Measurements from ENCODE around the gene UBE4B. TPM values are rescaled to one million over a fixed set of nuclear protein-coding genes. Genes with fewer than 3 reads are reported as not detected.

UBE4B gene
- total RNA-seq, 1 donor = 73.1 TPM

- Histone ChIP-seq H2AFZ (ENCODE audit: low read length) (no peak overlapping the region), H4K20me1 (ENCODE audit: insufficient read depth, low read length) (peaks cover 16% of the 10 kb centered on the region), H3K27ac (ENCODE audit: low read depth, low read length) (peak overlapping the region; percentile 82), H3K4me1 (ENCODE audit: insufficient read depth, low read length) (peaks cover 24% of the 10 kb centered on the region), H3K27me3 (ENCODE audit: insufficient read depth, low read length) (no peaks in the 10 kb centered on the region), H3K79me2 (ENCODE audit: insufficient read depth, low read length) (peaks cover 39% of the 10 kb centered on the region), H3K4me2 (ENCODE audit: insufficient read depth, low read length) (peak overlapping the region; percentile 57), H3K4me3 (ENCODE audit: insufficient read depth, low read length) (no peak overlapping the region), H3K9me3 (ENCODE audit: low read depth, low read length) (no peaks in the 10 kb centered on the region), H3K36me3 (ENCODE audit: insufficient read depth, low read length) (no peaks in the 10 kb centered on the region)
- TF ChIP-seq CTCF (IDR thresholded peaks at IDR 0.05; ENCODE audit: extremely low read depth, low read depth, low read length) = no peak
- peak; percentile 93 for DNase-seq (ENCODE audit: insufficient read length, low spot score, missing footprints)
Observed at GRCh38 chr1:10074059-10074851, 41.5 kb downstream of the UBE4B start.

- Histone ChIP-seq H3K27me3 (ENCODE audit: insufficient read depth, low read length) (no peaks in the 10 kb centered on the region), H2AFZ (ENCODE audit: low read length) (no peak overlapping the region), H3K4me1 (ENCODE audit: insufficient read depth, low read length) (peaks cover 22% of the 10 kb centered on the region), H3K4me3 (ENCODE audit: insufficient read depth, low read length) (no peak overlapping the region), H3K9me3 (ENCODE audit: low read depth, low read length) (no peaks in the 10 kb centered on the region), H3K4me2 (ENCODE audit: insufficient read depth, low read length) (peak overlapping the region; percentile 57), H3K36me3 (ENCODE audit: insufficient read depth, low read length) (no peaks in the 10 kb centered on the region), H4K20me1 (ENCODE audit: insufficient read depth, low read length) (peaks cover 16% of the 10 kb centered on the region), H3K27ac (ENCODE audit: low read depth, low read length) (peak overlapping the region; percentile 82), H3K79me2 (ENCODE audit: insufficient read depth, low read length) (peaks cover 32% of the 10 kb centered on the region)
- no peak for DNase-seq (ENCODE audit: insufficient read length, low spot score, missing footprints)
- TF ChIP-seq CTCF (IDR thresholded peaks at IDR 0.05; ENCODE audit: extremely low read depth, low read depth, low read length) = no peak
Observed at GRCh38 chr1:10074852-10075730, 42.3 kb downstream of the UBE4B start.

- peaks cover 22% of the 10 kb centered on the region for H3K4me1 ChIP-seq (ENCODE audit: insufficient read depth, low read length)
- no peak overlapping the region for H2AFZ ChIP-seq (ENCODE audit: low read length)
- DNase-seq (ENCODE audit: insufficient read length, low spot score, missing footprints) = no peak
- peaks cover 36% of the 10 kb centered on the region for H3K79me2 ChIP-seq (ENCODE audit: insufficient read depth, low read length)
- no peak overlapping the region for H3K4me3 ChIP-seq (ENCODE audit: insufficient read depth, low read length)
- H3K27ac ChIP-seq (ENCODE audit: low read depth, low read length) = no peak overlapping the region
- TF ChIP-seq CTCF (IDR thresholded peaks at IDR 0.05; ENCODE audit: extremely low read depth, low read depth, low read length) = no peak
- no peak overlapping the region for H3K4me2 ChIP-seq (ENCODE audit: insufficient read depth, low read length)
- H4K20me1 ChIP-seq (ENCODE audit: insufficient read depth, low read length) = peaks cover 16% of the 10 kb centered on the region
- no peaks in the 10 kb centered on the region for H3K27me3 ChIP-seq (ENCODE audit: insufficient read depth, low read length)
- H3K9me3 ChIP-seq (ENCODE audit: low read depth, low read length) = no peaks in the 10 kb centered on the region
- H3K36me3 ChIP-seq (ENCODE audit: insufficient read depth, low read length) = peaks cover 2% of the 10 kb centered on the region
Observed at GRCh38 chr1:10075732-10076131, 43.0 kb downstream of the UBE4B start.

GRCh38 chr1:10078494-10078893 is 45.7 kb downstream of the UBE4B start:
- no peak for TF ChIP-seq CTCF (IDR thresholded peaks at IDR 0.05; ENCODE audit: extremely low read depth, low read depth, low read length)
- H4K20me1 ChIP-seq (ENCODE audit: insufficient read depth, low read length) = peaks cover 13% of the 10 kb centered on the region
- H3K4me3 ChIP-seq (ENCODE audit: insufficient read depth, low read length) = no peak overlapping the region
- no peak overlapping the region for H3K4me2 ChIP-seq (ENCODE audit: insufficient read depth, low read length)
- H3K27ac ChIP-seq (ENCODE audit: low read depth, low read length) = no peak overlapping the region
- no peaks in the 10 kb centered on the region for H3K9me3 ChIP-seq (ENCODE audit: low read depth, low read length)
- H3K36me3 ChIP-seq (ENCODE audit: insufficient read depth, low read length) = peaks cover 6% of the 10 kb centered on the region
- H3K27me3 ChIP-seq (ENCODE audit: insufficient read depth, low read length) = no peaks in the 10 kb centered on the region
- H2AFZ ChIP-seq (ENCODE audit: low read length) = no peak overlapping the region
- peaks cover 20% of the 10 kb centered on the region for H3K4me1 ChIP-seq (ENCODE audit: insufficient read depth, low read length)
- H3K79me2 ChIP-seq (ENCODE audit: insufficient read depth, low read length) = peaks cover 24% of the 10 kb centered on the region
- no peak for DNase-seq (ENCODE audit: insufficient read length, low spot score, missing footprints)

Measured in osteoblast (primary cell).